GM18505 (cell line): Measurements from ENCODE around the gene TBL1XR1.

ENCODE experiments used
- ATAC-seq: cut with Tn5 transposase; IDR thresholded peaks from one replicate; pipeline ENCODE4 v1.9.1; 2021; ENCODE audit not compliant: unreplicated experiment
- POLR2A ChIP-seq: IDR thresholded peaks from 4 replicates; pipeline ENCODE4 v1.6.1; 2011; ENCODE audit warnings: borderline replicate concordance; ENCODE audit not compliant: insufficient read depth, insufficient read length; ENCODE audit errors: extremely low read depth

The TBL1XR1 gene

GRCh38 chr3:177055605-177056571, 141.4 kb downstream of the TBL1XR1 start:
- ATAC-seq, result no peak
- no peak for TF ChIP-seq POLR2A

GRCh38 chr3:177053107-177053506, 144.2 kb downstream of the TBL1XR1 start:
- no peak for ATAC-seq
- TF ChIP-seq POLR2A, result no peak

GRCh38 chr3:177051411-177051810, 145.9 kb downstream of the TBL1XR1 start:
- no peak for ATAC-seq
- TF ChIP-seq POLR2A, result no peak

- ATAC-seq, result no peak
- no peak for TF ChIP-seq POLR2A
Measured at GRCh38 chr3:177050501-177051237, 146.6 kb downstream of the TBL1XR1 start.

GRCh38 chr3:177045767-177046166, 151.5 kb downstream of the TBL1XR1 start:
- TF ChIP-seq POLR2A, result no peak
- no peak for ATAC-seq

- no peak for TF ChIP-seq POLR2A
- ATAC-seq, result no peak
Measured at GRCh38 chr3:177045222-177045621, 152.1 kb downstream of the TBL1XR1 start.

- TF ChIP-seq POLR2A, result no peak
Measured at GRCh38 chr3:177041730-177042551, 155.3 kb downstream of the TBL1XR1 start.

GRCh38 chr3:177041021-177041729, 156.1 kb downstream of the TBL1XR1 start:
- ATAC-seq, result no peak

More at GRCh38 chr3:177041730-177042551, 155.3 kb downstream of the TBL1XR1 start:
- ATAC-seq, result peak; percentile 51

GRCh38 chr3:177039490-177040274, 157.6 kb downstream of the TBL1XR1 start:
- TF ChIP-seq POLR2A, result no peak
- ATAC-seq, result no peak

More at GRCh38 chr3:177041021-177041729, 156.1 kb downstream of the TBL1XR1 start:
- no peak for TF ChIP-seq POLR2A

- ATAC-seq, result no peak
- TF ChIP-seq POLR2A, result no peak
Measured at GRCh38 chr3:177037241-177037640, 160.0 kb downstream of the TBL1XR1 start.

GRCh38 chr3:177035676-177036075, 161.6 kb downstream of the TBL1XR1 start:
- ATAC-seq, result no peak

More at GRCh38 chr3:177035676-177036075, 161.6 kb downstream of the TBL1XR1 start:
- no peak for TF ChIP-seq POLR2A
